Mucosa of rectum (tissue), 2 donors: ENCODE results near the gene POLR3A.

ENCODE experiments used
- H3K27ac ChIP-seq, 2 donors: one replicate each; pipeline ENCODE4 v1.7.0; 2013; ENCODE audit warnings: inconsistent platforms in 2 of 2, low read depth in 2 of 2, low read length in 2 of 2
- H3K27me3 ChIP-seq, 2 donors: one replicate each; pipeline ENCODE4 v1.7.0; 2013; ENCODE audit warnings: low read length in 2 of 2; ENCODE audit not compliant: control insufficient read depth in 2 of 2, insufficient read depth in 2 of 2
- H3K36me3 ChIP-seq, 2 donors: one replicate each; pipeline ENCODE4 v1.7.0; 2013; ENCODE audit warnings: low read length in 2 of 2; ENCODE audit not compliant: control insufficient read depth in 2 of 2, insufficient read depth in 2 of 2
- H3K4me1 ChIP-seq, 2 donors: one replicate each; pipeline ENCODE4 v1.7.0; 2013; ENCODE audit warnings: low read length in 2 of 2, mild to moderate bottlenecking in 1 of 2; ENCODE audit not compliant: control insufficient read depth in 2 of 2, insufficient read depth in 2 of 2
- H3K4me3 ChIP-seq, 2 donors: one replicate each; pipeline ENCODE4 v1.7.0; 2013; ENCODE audit warnings: low read length in 2 of 2
- H3K9ac ChIP-seq, 2 donors: one replicate each; pipeline ENCODE4 v1.7.0; 2013; ENCODE audit warnings: low read length in 2 of 2, low read depth in 1 of 2, mild to moderate bottlenecking in 1 of 2
- H3K9me3 ChIP-seq, 2 donors: one replicate each; pipeline ENCODE4 v1.7.0; 2013; ENCODE audit warnings: low read length in 2 of 2; ENCODE audit not compliant: control insufficient read depth in 2 of 2
- donor health status: healthy.
- donor health status: Normal muscosa, but diverticular disease.

Gene POLR3A

GRCh38 chr10:77940225-77940624 lies 89.1 kb downstream of the POLR3A start:
- Histone ChIP-seq H3K36me3 (no peaks in the 10 kb centered on the region), H3K27ac (no peak overlapping the region), H3K9me3 (no peaks in the 10 kb centered on the region), H3K4me1 (peaks cover 0 to 2% of the 10 kb centered on the region in 2 donors), H3K9ac (no peak overlapping the region), H3K4me3 (no peak overlapping the region), H3K27me3 (no peaks in the 10 kb centered on the region)

DNA sequence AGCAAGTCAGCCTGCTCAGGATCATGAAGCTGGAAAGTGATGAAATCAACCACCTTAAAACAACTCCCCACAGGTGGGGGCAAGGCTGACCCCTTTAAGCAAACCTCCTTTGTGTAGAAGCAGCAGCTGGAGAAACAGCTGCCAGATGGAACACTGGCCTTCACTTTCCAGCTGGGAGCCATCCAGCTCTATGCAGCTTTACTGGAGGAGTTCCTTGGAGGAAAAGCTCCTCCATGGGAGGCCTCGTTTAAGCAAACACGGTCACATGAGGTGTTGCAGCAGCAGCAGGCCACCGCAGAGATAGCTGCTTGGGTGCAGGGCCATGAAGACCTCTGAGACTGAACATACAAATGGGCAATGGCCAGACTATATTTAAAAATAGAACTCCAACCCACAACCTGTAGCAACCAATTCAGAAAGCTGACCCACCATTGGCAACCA lies 89.7 kb downstream of the POLR3A start:
- no peaks in the 10 kb centered on the region for H3K9me3 ChIP-seq
- no peak overlapping the region for H3K9ac ChIP-seq
- no peak overlapping the region for H3K27ac ChIP-seq
- H3K4me3 ChIP-seq: no peak overlapping the region
- H3K4me1 ChIP-seq: peaks cover 0 to 2% of the 10 kb centered on the region in 2 donors
- H3K27me3 ChIP-seq: no peaks in the 10 kb centered on the region
- H3K36me3 ChIP-seq: no peaks in the 10 kb centered on the region

DNA sequence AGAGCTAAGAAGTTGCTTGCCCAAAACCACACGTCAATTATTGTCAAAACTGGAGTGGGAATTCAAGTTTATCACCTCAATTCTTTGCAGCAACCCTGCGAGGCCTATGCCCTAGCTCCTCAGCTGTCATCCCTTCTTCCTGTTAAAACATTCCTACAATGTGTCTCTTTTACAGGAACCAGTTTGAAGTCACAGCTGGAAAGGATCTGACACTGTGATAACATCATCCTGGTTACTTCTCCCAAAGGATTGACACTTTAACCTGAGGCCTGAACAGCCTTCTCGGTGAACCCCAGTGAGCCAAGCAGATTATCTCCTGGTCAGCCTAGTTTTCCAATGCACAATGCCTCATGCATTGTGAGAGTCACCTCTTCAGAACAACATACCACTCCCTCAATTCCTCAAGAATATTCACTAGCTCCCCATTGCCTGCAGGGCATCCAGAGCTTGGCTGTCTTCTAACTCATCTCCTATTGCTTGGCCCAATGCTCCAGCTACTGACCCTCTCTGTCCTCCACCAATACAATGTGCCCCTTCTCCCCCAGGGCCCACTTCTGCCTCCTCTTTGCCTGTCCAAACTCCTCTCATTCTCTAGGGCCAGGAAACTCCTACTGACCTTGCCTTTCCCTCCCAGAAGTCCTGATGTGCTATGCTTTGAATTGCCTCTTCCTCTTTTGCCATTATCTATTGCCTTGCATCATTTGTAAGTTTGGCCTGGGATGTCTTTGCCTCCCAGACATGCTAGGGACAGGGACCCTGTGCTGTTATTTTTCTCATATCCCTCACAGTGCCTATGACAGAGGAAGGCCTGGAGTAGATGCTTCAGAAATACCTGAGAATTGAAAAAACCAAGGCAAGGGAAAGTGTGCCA lies 92.4 kb downstream of the POLR3A start:
- Histone ChIP-seq H3K4me1 (peaks cover 0 to 2% of the 10 kb centered on the region in 2 donors), H3K36me3 (no peaks in the 10 kb centered on the region), H3K9me3 (no peaks in the 10 kb centered on the region), H3K27ac (no peak overlapping the region), H3K9ac (no peak overlapping the region), H3K4me3 (no peak overlapping the region), H3K27me3 (no peaks in the 10 kb centered on the region)

DNA sequence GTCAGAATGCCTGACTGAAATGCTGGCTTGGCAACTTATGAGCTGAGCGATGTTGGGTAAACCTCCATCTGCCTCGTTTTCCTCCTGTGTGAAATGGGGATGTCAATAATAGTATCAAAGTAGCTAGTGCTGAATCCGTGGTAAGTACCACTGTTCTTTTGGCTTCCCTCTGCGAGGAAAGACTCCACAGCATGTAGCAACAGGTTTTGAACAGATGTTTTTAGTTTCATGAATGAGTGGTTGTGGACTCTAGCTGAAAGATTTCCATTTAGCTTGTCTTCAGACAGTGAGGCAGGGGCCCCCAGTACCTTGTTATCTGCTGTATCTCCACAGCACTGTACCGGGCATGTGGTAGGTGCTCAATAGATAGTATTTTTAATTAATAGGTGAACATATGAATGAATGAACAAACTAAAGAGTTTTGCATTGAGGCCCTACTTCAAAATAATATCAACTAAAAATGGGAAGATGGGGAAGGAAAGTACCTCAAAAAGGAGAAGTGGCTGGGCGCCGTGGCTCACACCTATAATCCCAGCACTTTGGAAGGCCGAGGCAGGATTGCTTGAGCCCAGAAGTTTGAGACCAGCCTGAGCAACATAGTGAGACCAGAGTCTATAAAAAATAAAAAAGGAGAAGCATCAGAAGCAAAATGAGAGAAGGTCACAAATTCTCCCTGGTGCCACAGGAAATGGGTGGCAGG lies 97.1 kb downstream of the POLR3A start:
- Histone ChIP-seq H3K9ac (no peak overlapping the region), H3K27ac (no peak overlapping the region), H3K36me3 (no peaks in the 10 kb centered on the region), H3K27me3 (peaks cover 0 to 3% of the 10 kb centered on the region in 2 donors), H3K4me3 (no peak overlapping the region), H3K9me3 (no peaks in the 10 kb centered on the region), H3K4me1 (peaks cover 0 to 3% of the 10 kb centered on the region in 2 donors)

DNA sequence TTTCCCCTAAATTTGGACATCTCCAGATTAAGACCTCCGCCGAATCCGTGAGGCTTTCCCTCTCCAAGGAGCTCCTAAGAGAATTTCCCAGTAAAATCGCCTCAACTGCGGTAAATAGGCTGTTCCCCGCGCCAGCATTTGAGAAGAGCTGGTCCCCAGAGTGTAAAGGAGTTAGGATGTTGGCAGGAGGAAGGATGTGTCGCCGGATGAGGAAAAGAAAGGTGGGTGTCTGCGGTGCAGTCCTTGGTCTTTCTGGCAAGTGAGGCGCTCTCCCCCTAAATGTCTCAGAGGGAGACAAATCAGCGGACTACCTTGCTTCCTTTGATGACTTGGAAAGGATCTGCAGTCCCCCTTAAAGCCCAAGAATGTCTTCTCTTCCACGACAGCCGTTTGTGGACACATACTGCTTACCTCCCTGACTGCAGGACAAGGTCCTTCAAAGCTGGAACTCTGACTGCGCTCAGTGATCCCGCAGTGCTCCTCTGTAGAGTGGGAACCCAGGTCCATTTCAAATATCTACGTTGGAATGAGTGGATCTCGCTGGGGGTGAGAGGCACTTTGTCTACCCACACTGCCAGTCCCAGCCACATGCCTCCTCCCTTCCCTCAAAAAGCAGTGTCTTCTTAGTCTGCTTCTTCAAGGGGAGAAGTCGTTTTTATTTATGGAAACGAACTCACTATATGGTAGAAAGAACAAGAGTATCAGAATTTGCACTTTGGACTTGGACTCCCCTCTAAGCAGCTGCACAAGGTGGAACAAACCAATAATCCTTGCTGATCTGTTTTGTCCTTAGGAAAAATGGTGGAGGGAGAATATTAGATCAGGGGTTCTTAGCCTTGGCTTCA lies 101.7 kb downstream of the POLR3A start:
- H3K9me3 ChIP-seq: no peaks in the 10 kb centered on the region
- H3K4me3 ChIP-seq: peak overlapping the region; percentile 52 to 84
- no peaks in the 10 kb centered on the region for H3K36me3 ChIP-seq
- peaks cover 0 to 3% of the 10 kb centered on the region in 2 donors for H3K27me3 ChIP-seq
- peak overlapping the region in 1 of 2 donors; percentile 45 for H3K9ac ChIP-seq
- peak overlapping the region in 1 of 2 donors; percentile 70 for H3K27ac ChIP-seq
- H3K4me1 ChIP-seq: peaks cover 7 to 19% of the 10 kb centered on the region in 2 donors

GRCh38 chr10:77926566-77927401 lies 102.5 kb downstream of the POLR3A start, which contains the start of gene DLG5:
DLG5 (minus strand) TSS chr10:77926755; CDS start chr10:77926520, 235 bp downstream.
- peaks cover 7 to 19% of the 10 kb centered on the region in 2 donors for H3K4me1 ChIP-seq
- H3K36me3 ChIP-seq: peaks cover 0 to under 1% of the 10 kb centered on the region in 2 donors
- peaks cover 0 to 3% of the 10 kb centered on the region in 2 donors for H3K27me3 ChIP-seq
- peak within 1 kb of the TSS; percentile 68 to 82 for H3K9ac ChIP-seq
- H3K27ac ChIP-seq: peak within 1 kb of the TSS; percentile 68 to 70
- peak within 1 kb of the TSS; percentile 80 to 84 for H3K4me3 ChIP-seq
- no peaks in the 10 kb centered on the region for H3K9me3 ChIP-seq

DNA sequence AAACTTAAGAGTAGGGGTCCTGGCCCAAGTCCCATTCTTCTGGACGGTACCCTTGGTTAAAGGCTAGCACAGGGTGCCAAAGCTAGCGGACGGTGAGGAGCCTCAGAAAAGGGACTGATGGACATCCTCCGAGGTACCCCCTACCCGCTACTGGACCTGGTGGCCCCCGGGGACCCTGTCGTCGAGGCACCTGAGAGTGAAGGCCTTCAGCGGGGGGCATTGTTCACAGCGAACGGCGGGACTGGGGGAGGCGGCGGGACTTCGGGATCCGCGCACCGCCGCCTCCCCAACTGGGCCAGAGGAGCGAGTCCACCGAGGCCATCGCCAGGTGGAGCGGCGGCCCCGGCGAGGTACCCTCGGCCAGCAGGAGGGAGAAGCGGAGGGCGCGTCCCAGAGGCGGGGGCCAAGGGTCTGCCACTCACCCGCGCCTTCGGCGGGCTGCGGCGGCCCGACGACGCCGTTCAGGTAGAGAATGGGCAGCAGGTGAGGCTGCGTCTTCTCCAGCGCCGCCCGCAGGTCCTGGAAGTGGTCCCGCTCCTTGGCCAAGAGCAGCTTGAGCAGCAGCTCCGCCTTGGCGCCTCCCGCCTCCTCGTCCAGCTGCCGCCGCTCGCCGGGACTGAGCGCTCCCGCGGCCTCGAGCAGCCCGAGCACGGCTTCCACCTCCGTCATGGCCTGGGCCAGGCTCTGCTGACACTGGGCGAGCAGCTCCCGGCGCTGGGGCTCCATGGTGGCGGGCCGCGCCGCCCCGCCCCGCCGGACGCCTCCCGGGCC lies 103.3 kb downstream of the POLR3A start:
- peaks cover 0 to 3% of the 10 kb centered on the region in 2 donors for H3K27me3 ChIP-seq

GRCh38 chr10:77925410-77925794 lies 103.9 kb downstream of the POLR3A start:
- Histone ChIP-seq H3K9me3 (no peaks in the 10 kb centered on the region), H3K36me3 (peaks cover 0 to 5% of the 10 kb centered on the region in 2 donors), H3K9ac (peak overlapping the region; percentile 68 to 82), H3K4me3 (peak overlapping the region; percentile 80 to 84), H3K27me3 (peaks cover 0 to 3% of the 10 kb centered on the region in 2 donors), H3K27ac (peak overlapping the region in 1 of 2 donors; percentile 70), H3K4me1 (peaks cover 7 to 19% of the 10 kb centered on the region in 2 donors)

More for the DNA sequence above, 103.3 kb downstream of the POLR3A start:
- H3K36me3 ChIP-seq: peaks cover 0 to 5% of the 10 kb centered on the region in 2 donors
- peak overlapping the region; percentile 68 to 70 for H3K27ac ChIP-seq
- peak overlapping the region; percentile 80 to 84 for H3K4me3 ChIP-seq
- H3K4me1 ChIP-seq: peaks cover 7 to 19% of the 10 kb centered on the region in 2 donors
- peak overlapping the region; percentile 68 to 82 for H3K9ac ChIP-seq
- no peaks in the 10 kb centered on the region for H3K9me3 ChIP-seq
